Right atrium auricular region (tissue), 2 donors: ENCODE measurements around the gene GLRX5. TPM values are rescaled to one million over a fixed set of nuclear protein-coding genes. Genes with fewer than 3 reads are reported as not detected.

Source experiments
- DNase-seq: peaks from one replicate; pipeline ENCODE4 v3.0.0-alpha.2; 2019; ENCODE audit warnings: low spot score
- H3K27ac ChIP-seq, 2 donors: fragments of 200-600 bp; sonication (generic); 1 replicate in 1 of 2; 2 replicates in 1 of 2; pipeline ENCODE4 v1.5.1; 2016 to 2019
- H3K27me3 ChIP-seq, 2 donors: fragments of 200-600 bp; sonication (generic); one replicate each; pipeline versions ENCODE4 v1.5.1 to v1.6.0; 2017 to 2019
- H3K36me3 ChIP-seq: fragments of 200-600 bp; sonication (generic); one replicate; pipeline ENCODE4 v1.5.1; 2016
- H3K4me1 ChIP-seq, 2 donors: fragments of 200-600 bp; sonication (generic); one replicate each; pipeline versions ENCODE4 v1.5.1 to v1.6.0; 2017 to 2019
- H3K4me3 ChIP-seq, 2 donors: fragments of 200-600 bp; sonication (generic); 1 replicate in 1 of 2; 2 replicates in 1 of 2; pipeline ENCODE4 v1.5.1; 2017 to 2019; ENCODE audit warnings: mild to moderate bottlenecking in 1 of 2, moderate library complexity in 1 of 2
- H3K9me3 ChIP-seq, 2 donors: fragments of 200-600 bp; sonication (generic); one replicate each; pipeline ENCODE4 v1.5.1; 2019
- CTCF ChIP-seq, 2 donors: fragments of 200-600 bp; sonication (generic); IDR thresholded peaks; one replicate each; pipeline ENCODE4 v1.5.1; 2019; ENCODE audit warnings: antibody characterized with exemption in 2 of 2
- total RNA-seq, 2 donors: library from RNA; depleted of rRNA; stranded (reverse); fragments of >200 nt; gene quantifications; one replicate each; pipeline ENCODE4 v1.1.0, GENCODE V29; 2016

Gene GLRX5
- total RNA-seq, 2 donors from 2014 or later: 54.0 to 58.9 TPM

- no peaks in the 10 kb centered on the region for H3K9me3 ChIP-seq
- no peaks in the 10 kb centered on the region for H3K27me3 ChIP-seq
- peaks cover 0 to 58% of the 10 kb centered on the region in 2 donors for H3K4me1 ChIP-seq
- no peak overlapping the region for H3K4me3 ChIP-seq
- H3K27ac ChIP-seq: peak overlapping the region in 1 of 2 donors; percentile 76
- DNase-seq: no peak
- no peaks in the 10 kb centered on the region for H3K36me3 ChIP-seq
- no peak for TF ChIP-seq CTCF (IDR thresholded peaks at IDR 0.05)
Observed at GRCh38 chr14:95525999-95526398, 8.9 kb upstream of the GLRX5 start.

DNA sequence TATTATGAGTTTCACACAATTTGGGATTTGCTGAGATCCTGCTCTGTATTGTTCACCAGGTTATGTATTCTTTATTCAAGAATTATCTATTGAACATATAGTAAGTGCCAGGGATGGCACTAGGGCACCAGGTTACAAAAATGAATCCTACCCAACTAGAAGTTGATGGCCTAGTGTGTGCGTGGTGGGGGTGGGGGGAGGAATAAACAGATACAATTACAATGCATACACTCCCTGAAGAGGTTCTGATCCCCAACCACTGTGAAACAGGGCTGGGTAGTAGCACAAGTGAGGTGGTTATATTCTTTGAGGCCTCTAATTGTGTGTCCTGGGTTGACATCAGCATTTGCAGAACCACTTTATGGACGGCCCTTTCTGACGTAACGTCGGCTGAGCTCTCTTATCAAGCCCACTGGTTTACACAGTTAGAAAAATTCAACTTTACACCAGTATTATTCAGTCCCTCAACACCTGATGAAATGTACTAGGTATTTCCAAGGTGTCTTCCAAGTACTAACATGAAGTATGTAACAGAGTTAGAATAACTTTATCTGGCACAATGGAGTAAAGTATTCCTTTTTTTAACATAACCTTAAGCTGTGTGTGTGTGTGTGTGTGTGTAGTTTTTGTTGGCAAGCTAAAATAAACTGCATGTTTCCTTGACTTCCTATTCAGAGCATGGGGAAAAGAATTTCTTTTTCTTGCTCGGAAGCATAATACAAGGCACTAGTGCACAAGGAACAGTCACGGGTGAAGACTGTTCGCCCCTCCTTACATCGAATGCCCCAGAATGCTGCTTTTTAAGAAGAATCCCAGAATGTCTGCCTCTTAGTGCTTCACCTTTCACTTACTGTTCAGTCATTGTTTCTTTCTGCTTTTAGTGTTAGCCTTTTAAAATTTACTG lies 8.1 kb upstream of the GLRX5 start:
- Histone ChIP-seq H3K4me3 (no peak overlapping the region), H3K27ac (peak overlapping the region; percentile 65 to 76), H3K27me3 (no peaks in the 10 kb centered on the region), H3K4me1 (peaks cover 0 to 64% of the 10 kb centered on the region in 2 donors), H3K9me3 (no peaks in the 10 kb centered on the region), H3K36me3 (no peaks in the 10 kb centered on the region)
- TF ChIP-seq CTCF (IDR thresholded peaks at IDR 0.05): no peak
- peak; percentile 60 for DNase-seq

GRCh38 chr14:95527387-95528002 lies 7.4 kb upstream of the GLRX5 start:
- Histone ChIP-seq H3K4me3 (no peak overlapping the region), H3K27me3 (no peaks in the 10 kb centered on the region), H3K27ac (peak overlapping the region; percentile 65 to 76), H3K36me3 (no peaks in the 10 kb centered on the region), H3K4me1 (peaks cover 0 to 68% of the 10 kb centered on the region in 2 donors), H3K9me3 (no peaks in the 10 kb centered on the region)
- TF ChIP-seq CTCF (IDR thresholded peaks at IDR 0.05): peak; percentile 78 to 90
- peak; percentile 82 for DNase-seq

DNA sequence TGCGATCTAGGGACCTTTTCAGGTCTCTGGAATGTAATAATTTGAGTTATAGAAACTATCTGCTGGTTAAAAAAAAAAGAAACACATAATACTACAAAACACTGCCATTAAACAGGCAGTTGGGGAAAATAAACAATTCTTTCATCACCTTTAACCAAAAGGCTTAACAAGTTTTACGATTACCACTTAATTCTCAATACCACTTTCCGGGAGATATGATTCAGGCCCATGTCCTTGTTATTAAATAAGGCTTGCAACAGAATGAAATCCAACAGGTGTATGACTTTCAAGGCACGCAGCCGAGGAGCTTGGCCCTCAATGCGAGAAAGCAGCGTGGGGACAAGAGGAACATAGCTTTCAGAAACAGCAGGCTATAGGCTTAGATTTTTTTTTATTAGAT lies 5.6 kb upstream of the GLRX5 start:
- no peaks in the 10 kb centered on the region for H3K27me3 ChIP-seq
- DNase-seq: no peak
- peaks cover 0 to 68% of the 10 kb centered on the region in 2 donors for H3K4me1 ChIP-seq
- no peak for TF ChIP-seq CTCF (IDR thresholded peaks at IDR 0.05)
- no peak overlapping the region for H3K4me3 ChIP-seq
- H3K27ac ChIP-seq: no peak overlapping the region
- no peaks in the 10 kb centered on the region for H3K36me3 ChIP-seq
- H3K9me3 ChIP-seq: no peaks in the 10 kb centered on the region

GRCh38 chr14:95530473-95531276 lies 4.2 kb upstream of the GLRX5 start:
- Histone ChIP-seq H3K27me3 (no peaks in the 10 kb centered on the region), H3K27ac (peak overlapping the region in 1 of 2 donors; percentile 1), H3K4me3 (no peak overlapping the region), H3K4me1 (peaks cover 0 to 62% of the 10 kb centered on the region in 2 donors), H3K9me3 (no peaks in the 10 kb centered on the region), H3K36me3 (no peaks in the 10 kb centered on the region)
- TF ChIP-seq CTCF (IDR thresholded peaks at IDR 0.05): no peak
- DNase-seq: no peak
